Stimulated activated CD8-positive, alpha-beta memory T cell treated with anti-CD3 and anti-CD28 coated beads, Interleukin-12 subunit alpha, Interleukin-12 subunit beta, amount 100 ng/mL, for 4 hours (primary cell): ENCODE results near the gene DPEP2NB.
"Not testable (repeated sequence)": the region's sequence is repeated elsewhere in the genome, so short reads cannot be mapped to it uniquely, and the experiment has no call there.

Experiments
- DNase-seq: peaks from one replicate; pipeline ENCODE4 v3.0.0-alpha.2; 2020; ENCODE audit warnings: low read depth

DPEP2NB gene

DNA sequence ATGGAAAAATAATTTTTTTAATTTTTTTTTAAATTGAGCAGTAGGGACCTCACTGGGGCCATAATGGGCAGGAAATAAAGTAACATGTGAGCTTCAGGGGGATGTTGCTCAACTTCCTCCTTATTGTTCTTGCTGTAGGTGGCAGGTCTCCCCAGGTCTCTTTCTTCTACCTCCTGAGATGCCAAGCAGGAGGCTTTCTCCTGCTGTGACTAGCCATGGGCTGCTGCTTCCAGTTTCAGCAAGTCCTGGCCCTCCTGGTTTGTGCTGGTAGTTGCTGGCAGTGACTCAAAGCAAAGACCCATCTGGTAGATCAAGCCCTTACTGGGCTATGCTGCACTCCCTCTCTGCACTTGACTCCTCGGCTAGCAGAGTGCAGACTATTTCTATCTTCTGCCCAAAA lies 2.3 kb downstream of the DPEP2NB start:
- no peak for DNase-seq

GRCh38 chr16:68009872-68010271 lies 5.8 kb downstream of the DPEP2NB start:
- DNase-seq, result not testable (repeated sequence)

GRCh38 chr16:68009157-68009735 lies 6.5 kb downstream of the DPEP2NB start:
- no peak for DNase-seq

- DNase-seq, result no peak
These were observed 9.9 kb downstream of the DPEP2NB start for GRCh38 chr16:68005786-68006286.

- DNase-seq, result no peak
These were observed 10.5 kb downstream of the DPEP2NB start for GRCh38 chr16:68005211-68005610.

DNA sequence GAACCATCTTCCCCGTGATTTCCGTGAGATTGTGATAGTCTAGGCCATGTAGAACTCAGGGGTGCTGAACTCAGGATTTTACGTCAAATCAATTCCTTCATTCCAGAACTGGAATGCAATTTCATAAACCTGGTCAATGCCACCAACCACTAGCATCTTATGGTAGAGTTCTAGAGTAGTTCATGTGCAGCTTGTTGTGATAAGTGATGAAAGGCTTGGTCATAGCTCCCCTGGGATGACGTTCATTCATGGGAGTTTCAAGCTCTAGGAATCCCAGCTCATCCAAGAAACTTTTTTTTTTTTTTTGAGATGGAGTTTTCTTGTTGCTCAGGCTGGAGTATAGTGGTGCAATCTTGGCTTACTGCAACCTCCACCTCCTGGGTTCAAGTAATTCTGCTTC lies 12.7 kb downstream of the DPEP2NB start:
- DNase-seq, result no peak

DNA sequence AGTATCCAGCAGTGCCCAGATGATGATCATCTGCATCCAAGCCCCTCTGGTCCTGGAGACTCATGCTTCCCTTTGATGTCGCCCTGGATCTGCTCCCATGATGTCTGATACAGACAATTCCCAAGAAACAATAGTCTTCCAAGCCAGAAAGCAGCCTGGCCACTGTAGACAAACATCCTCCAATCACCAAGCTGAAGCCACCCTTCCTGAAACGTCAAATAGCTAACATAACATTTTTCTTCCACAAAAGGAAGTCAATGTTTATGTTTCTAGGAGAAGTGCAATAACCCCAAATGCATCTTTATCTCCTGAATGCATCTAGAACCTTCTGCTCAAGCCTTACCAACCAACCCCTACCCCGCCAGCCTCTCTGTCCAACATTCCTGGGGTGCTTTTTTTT lies 15.3 kb downstream of the DPEP2NB start:
- no peak for DNase-seq

DNA sequence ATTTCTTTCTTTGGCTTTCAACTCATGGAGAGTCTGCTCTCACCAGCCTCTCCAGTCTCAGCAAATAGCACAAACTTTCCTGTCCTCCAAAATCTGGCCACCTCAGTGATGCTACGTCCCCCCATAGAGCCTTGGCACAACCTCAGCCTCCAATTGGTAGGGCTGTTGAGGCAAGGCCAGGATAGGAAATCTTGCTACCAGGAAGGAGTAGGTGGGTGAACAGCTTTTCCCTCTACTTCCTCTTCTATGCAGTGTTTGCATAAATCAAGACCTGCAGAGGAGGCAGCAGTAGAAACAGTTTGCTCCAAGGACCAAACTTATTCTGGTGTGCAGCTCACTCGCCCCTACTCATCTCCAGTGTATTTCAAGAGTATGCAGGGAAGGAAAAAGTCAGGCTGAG lies 15.7 kb downstream of the DPEP2NB start:
- no peak for DNase-seq

DNA sequence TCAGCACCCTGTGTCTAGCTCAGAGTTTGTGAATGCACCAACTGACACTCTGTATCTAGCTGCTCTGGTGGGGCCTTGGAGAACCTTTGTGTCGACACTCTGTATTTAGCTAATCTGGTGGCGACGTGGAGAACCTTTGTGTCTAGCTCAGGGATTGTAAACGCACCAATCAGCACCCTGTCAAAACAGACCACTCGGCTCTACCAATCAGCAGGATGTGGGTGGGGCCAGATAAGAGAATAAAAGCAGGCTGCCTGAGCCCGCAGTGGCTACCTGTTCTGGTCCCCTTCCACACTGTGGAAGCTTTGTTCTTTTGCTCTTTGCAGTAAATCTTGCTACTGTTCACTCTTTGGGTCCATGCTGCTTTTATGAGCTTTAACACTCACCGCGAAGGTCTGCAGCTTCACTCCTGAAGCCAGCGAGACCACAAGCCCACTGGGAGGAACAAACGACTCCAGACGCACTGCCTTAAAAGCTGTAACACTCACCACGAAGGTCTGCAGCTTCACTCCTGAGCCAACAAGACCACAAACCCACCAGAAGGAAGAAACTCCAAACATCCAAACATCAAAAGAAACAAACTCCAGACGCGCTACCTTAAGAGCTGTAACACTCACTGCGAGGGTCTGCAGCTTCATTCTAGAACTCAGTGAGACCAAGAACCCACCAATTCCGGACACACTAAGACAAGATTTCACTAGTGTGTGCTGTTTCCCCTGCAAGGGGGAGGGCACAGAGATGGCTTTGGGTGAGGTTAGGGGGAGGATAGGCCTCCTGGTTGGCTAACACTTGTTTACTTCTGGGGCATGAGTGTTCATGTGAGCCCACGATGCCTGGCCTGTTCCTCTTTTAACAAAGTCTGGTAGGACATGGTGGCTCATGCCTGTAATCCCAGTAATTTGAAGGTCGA lies 16.7 kb downstream of the DPEP2NB start, which contains the start of gene DPEP2:
Gene DPEP2 (minus strand): TSS at position 706 of the 910 bp plus-strand sequence. CDS start 6,272 bp downstream, outside the sequence.
- not testable (repeated sequence) for DNase-seq

DNA sequence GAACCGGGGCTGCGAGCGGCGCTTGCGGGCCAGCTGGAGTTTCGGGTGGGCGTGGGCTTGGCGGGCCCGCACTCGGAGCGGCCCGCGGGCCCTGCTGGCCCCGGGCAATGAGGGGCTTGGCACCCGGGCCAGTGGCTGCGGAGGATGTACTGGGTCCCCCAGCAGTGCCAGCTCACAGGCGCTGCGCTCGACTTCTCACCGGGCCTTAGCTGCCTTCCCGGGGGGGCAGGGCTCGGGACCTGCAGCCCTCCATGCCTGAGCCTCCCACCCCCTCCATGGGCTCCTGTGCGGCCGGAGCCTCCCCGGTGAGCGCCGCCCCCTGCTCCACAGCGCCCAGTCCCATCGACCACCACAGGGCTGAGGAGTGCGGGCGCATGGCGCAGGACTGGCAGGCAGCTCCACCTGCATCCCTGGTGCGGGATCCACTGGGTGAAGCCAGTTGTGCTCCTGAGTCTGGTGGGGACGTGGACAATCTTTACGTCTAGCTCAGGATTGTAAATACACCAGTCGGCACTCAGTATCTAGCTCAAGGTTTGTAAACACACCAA lies 17.4 kb downstream of the DPEP2NB start:
- not testable (repeated sequence) for DNase-seq

- no peak for DNase-seq
These were observed 19.0 kb downstream of the DPEP2NB start for GRCh38 chr16:67996666-67997065.

DNA sequence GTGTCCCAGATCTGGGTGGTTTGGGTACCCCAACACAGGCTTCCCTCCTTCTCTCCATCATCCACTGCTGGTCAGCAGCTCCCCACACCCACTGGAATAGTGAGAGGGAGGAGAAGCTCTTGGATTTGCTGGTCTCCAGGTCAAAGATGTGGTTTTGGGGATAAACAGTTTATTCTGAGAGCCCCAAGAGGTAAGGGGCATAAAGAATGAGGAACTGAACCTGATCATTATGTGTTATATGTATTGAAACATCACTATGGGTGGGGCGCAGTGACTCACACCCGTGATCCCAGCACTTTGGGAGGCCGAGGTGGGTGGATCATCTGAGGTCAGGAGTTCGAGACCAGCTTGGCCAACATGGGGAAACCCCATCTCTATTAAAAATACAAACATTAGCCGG lies 20.3 kb downstream of the DPEP2NB start:
- no peak for DNase-seq

GRCh38 chr16:67994040-67994408 lies 21.7 kb downstream of the DPEP2NB start:
- DNase-seq, result not testable (repeated sequence)

DNA sequence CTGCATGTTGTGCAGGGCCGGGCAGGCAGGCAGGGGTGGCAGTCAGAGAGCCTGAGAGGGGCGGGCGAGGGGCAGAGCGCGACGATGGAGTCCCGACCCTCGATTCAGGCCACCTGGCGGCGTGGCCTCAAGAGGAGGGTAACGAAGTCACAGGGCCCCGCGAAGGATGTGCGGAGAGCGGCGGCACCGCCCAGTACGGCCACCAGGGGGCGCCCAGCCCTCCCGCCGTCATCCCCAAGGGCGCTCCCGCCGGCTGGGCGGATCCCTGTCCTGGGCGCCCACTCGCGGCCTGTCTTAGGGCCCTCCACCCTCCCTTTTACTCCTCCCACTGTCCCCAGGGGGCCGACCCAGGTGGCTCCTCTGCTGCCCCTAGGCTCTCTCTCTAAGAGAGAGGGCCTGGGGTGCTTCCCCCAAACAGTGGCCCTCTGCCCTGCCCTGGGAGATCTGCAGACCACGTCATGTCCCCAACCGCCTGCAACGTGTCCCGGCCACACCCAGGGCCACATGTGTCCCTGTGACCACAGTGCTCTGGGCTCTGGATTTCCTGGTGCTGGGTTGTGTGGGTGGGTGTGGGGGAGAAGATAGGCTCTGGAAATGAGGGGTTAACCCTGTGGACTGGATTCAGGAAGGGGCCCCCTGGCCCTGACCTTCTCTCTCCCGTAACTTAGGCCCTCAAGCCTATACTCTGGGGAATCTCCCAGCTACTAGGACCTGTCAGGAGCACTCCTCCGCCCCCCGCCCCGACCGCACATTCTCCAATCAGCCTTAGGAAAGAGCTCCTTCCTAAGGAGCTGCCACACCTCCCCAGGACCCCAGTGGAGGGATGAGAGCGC lies 22.3 kb downstream of the DPEP2NB start:
- peak; percentile 72 for DNase-seq

GRCh38 chr16:67992661-67993206 lies 23.0 kb downstream of the DPEP2NB start:
- no peak for DNase-seq

DNA sequence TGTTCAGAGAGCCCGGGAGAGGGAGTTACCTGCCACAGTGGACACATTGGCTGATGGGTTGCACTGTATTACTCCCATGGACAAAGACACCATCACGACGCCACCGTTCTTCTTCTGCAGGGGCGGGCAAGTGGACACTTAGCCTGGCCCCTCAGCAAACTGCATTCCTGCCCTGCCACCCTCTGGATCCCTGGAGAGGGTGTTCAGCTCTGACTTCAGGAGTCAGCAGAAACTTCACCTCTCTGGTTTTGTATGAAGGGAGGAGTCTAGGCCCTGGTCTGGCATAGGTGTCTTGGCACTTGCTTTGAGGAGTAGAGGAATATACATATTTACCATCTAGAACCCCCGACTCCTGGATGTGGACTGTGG lies 25.7 kb downstream of the DPEP2NB start:
- no peak for DNase-seq

- no peak for DNase-seq
These were observed 26.2 kb downstream of the DPEP2NB start for GRCh38 chr16:67989322-67990017.

- DNase-seq, result no peak
These were observed 27.0 kb downstream of the DPEP2NB start for GRCh38 chr16:67988675-67989074.

DNA sequence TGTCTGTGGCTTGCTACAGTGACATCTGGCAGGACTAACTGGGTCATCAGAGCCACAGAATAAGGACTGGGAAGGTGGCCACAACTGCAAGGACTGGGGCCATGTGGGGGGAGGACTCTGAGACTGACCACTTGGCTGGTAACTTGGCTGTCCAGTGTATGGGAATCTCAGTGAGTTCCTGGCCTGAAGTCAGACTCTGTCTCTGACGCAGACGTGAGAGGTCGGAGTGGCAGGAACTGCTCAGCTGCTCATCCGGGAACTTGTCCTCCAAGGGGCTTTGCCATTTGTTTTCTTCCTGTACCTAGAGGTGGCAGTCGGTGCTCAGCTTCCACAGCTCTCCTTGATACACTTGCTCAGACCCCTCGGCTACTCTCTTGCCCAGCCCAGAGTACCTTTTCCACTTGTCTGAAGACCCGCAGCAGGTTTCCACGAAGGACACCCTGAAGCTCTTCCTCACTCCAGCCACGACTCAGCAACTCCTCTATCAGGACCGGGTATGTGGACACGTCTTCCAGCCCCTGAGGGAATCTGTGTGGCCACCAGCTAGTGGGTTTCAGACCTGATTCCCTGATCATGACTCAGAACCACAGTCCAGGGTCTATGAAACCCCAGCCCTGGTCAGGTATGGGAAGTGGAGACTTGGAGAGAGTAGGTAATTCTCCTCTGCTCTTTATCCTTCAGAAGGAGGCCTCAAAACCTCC lies 28.1 kb downstream of the DPEP2NB start:
- DNase-seq, result no peak

- DNase-seq, result no peak
These were observed 28.8 kb downstream of the DPEP2NB start for GRCh38 chr16:67986949-67987348.
